NCI-H1694 treated with DMSO at 0.1 percent for 48 hours (cell line): ENCODE data around the gene BMP7.
"Not testable (repeated sequence)": the region's sequence is repeated elsewhere in the genome, so short reads cannot be mapped to it uniquely, and the experiment has no call there.

ENCODE experiments used
- DNase-seq: peaks from one replicate; lab custom pipeline; 2025; lab: John Stamatoyannopoulos, UW

BMP7 gene

GRCh38 chr20:57167971-57168701 lies 98.3 kb downstream of the BMP7 start:
- DNase-seq: no peak

GRCh38 chr20:57167292-57167655 lies 99.2 kb downstream of the BMP7 start:
- DNase-seq: no peak

- DNase-seq: no peak
Observed at GRCh38 chr20:57166568-57167291, 99.7 kb downstream of the BMP7 start.

- no peak for DNase-seq
Observed at GRCh38 chr20:57165427-57166004, 100.9 kb downstream of the BMP7 start.

- DNase-seq: no peak
Observed at GRCh38 chr20:57164872-57165271, 101.6 kb downstream of the BMP7 start.

- no peak for DNase-seq
Observed at GRCh38 chr20:57163041-57163440, 103.4 kb downstream of the BMP7 start.

GRCh38 chr20:57162362-57162652 lies 104.1 kb downstream of the BMP7 start:
- DNase-seq: no peak

- DNase-seq: no peak
Observed at GRCh38 chr20:57161478-57162361, 104.7 kb downstream of the BMP7 start.

GRCh38 chr20:57160985-57161384 lies 105.5 kb downstream of the BMP7 start:
- DNase-seq: no peak

GRCh38 chr20:57159945-57160610 lies 106.4 kb downstream of the BMP7 start:
- no peak for DNase-seq

DNA sequence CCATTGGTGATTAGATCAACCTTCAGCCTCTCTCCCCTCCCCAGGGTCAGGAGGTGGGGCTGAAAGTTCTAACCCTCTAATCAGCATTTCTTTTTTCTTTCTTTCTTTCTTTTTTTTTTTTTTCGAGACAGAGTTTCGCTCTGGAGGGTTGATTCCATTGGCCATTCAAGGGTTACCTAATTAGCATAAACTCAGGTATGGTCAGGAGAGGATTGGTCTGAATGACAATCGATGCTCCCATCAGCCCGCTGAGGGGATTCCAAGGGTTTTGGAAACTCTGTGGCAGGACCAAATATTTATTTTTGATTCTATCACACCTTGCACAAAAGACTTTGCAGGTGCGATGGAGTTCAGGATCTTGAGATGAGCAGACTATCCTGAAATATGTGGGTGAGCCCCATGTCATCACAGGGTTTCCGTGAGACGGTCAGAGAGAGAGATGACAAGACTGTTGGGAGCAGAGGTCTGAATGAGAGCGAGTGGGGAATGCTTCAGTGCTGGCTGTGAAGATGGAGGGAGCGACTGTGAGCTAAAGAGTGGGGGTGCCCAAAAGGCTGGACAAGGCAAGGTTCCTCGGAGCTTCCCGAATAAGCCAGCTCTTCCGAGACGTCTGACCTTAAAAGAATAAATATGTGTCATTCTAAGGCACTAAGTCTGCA lies 107.1 kb downstream of the BMP7 start:
- no peak for DNase-seq

GRCh38 chr20:57158474-57158873 lies 108.0 kb downstream of the BMP7 start:
- no peak for DNase-seq

GRCh38 chr20:57157787-57158186 lies 108.7 kb downstream of the BMP7 start:
- not testable (repeated sequence) for DNase-seq

DNA sequence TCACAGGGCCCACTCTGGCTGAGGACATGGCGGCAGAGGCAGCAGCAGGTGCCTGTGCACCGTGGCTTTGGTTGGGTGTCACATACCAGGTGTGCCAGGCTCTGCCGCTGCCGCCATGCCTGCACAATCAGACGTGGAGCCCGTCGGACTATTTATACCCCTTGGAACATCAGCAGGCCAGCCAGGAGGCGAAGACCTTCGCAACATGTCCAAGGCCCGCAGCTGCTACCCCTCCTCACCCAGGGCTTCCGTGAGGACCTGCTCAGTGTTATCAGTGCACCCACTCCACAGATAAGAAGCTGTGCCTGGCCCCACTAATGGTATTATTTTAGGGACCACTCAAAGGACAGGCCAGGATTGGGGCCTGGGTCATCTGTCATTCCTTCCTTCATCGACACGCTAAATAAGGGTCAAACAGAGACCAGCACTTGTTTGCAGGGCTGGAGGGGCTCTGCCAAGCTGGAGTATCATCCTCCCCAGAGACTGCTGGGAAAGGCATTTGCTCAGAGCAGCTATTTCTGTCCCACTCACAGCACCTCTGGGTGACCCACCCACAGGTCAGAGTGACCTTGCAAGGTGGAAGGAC lies 109.2 kb downstream of the BMP7 start:
- no peak for DNase-seq

DNA sequence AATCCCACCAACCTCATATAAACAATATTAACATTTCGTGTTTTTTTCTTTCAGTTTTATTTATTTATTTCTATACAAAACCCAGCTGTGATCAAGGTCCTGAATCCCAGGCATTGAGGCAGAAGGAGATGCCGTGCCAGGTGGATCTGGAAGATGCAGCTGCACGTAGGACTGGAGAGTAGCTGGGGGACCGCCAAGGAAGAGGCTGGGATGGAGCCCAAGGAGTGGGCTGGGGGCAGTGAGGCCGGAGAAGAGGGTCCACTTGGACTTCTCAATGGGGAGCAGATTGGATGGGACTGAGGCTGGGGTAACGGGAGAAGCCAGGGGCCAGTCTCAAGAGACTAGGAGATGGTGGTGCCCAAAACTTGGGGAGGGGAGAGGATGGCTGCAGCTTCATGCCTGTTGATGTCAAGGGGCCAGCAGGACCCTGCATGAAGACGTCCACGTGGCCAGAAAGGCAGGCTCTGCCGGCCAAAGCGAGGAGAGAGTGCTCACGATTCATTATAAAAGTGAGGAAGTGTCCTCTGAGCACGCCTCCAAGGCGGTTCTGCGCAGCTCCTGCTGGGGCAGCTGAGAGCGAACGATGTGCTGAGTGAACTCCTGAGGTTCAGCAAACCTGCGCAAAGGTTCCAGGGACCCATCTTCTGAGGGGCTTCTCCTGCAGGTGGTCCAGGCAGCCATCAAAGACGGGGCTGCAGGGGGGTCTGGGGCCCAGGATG lies 110.3 kb downstream of the BMP7 start:
- no peak for DNase-seq

DNA sequence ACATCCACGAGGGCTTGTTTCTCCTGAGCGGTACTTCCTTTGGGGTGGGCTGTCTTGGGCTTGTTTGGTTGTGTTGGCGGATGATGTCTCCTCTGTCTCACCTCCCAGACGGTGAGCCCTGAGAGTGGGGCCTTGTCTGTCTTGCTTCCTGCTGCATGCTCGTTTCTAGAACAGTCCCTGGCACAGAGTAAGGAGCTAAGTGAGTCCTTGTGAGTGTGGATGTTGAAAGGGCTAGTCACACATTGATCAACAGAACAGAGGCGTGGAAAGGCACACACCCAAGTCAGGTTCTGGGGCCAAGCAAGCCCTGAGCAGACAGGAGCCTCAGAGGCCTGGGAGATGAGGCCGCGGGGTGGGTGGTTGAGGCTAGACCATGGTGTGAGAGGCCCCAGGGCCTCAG lies 111.0 kb downstream of the BMP7 start:
- DNase-seq: no peak

- DNase-seq: no peak
Observed at GRCh38 chr20:57153238-57153905, 113.1 kb downstream of the BMP7 start.

DNA sequence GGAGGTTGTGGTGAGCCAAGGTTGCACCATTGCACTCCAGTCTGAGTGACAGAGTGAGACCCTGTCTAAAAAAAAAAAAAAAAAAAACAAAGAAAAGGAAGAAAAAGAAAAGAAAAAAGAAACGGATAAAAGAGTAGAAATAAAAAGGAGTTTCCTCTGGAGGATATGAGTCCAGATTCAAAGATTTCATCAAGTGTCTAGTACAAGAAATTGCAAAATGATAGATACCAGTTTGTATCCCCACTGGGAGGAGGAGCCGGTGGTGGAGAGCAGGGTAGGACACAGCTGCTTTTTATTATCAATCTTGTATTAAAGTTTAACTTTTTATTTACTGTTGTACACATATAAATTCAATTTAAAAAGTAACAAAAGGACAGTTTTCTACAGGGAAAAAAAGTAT lies 113.9 kb downstream of the BMP7 start:
- DNase-seq: no peak

DNA sequence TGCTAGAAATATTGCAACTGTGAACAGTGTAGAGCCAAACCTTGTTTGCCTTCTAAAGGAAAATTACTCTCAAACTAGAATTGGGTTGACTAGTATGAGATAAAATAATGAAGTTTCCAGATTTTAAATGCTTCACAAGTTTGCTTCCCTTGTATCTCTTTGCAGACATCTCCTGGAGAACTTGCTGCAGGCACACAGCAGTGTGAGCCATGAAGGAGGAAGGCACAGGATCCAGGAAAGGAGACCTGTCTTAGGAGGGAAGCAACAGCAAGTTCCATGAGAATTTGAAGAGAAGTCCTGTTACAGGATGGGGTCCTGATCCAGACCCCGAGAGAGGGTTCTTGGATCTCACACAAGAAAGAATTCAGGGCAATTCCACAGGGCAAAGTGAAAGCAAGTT lies 115.9 kb downstream of the BMP7 start:
- no peak for DNase-seq

- no peak for DNase-seq
Observed at GRCh38 chr20:57148263-57148662, 118.2 kb downstream of the BMP7 start.
